AG09309 (cell line): ENCODE data around the gene KASH5.

Experiments used
- DNase-seq: peaks from one replicate; pipeline ENCODE4 v3.0.0-alpha.2; 2010; ENCODE audit warnings: low read depth
- H3K4me3 ChIP-seq: 2 replicates; pipeline ENCODE4 v1.5.1; 2011; ENCODE audit warnings: mild to moderate bottlenecking, low read depth, low read length, moderate library complexity; ENCODE audit not compliant: control insufficient read depth
- CTCF ChIP-seq: IDR thresholded peaks from 2 replicates; pipeline ENCODE4 v1.5.1; 2011; ENCODE audit warnings: mild to moderate bottlenecking, low read depth, low read length, inconsistent platforms; ENCODE audit not compliant: insufficient read depth, control insufficient read depth; ENCODE audit errors: missing control alignments

Gene KASH5

DNA sequence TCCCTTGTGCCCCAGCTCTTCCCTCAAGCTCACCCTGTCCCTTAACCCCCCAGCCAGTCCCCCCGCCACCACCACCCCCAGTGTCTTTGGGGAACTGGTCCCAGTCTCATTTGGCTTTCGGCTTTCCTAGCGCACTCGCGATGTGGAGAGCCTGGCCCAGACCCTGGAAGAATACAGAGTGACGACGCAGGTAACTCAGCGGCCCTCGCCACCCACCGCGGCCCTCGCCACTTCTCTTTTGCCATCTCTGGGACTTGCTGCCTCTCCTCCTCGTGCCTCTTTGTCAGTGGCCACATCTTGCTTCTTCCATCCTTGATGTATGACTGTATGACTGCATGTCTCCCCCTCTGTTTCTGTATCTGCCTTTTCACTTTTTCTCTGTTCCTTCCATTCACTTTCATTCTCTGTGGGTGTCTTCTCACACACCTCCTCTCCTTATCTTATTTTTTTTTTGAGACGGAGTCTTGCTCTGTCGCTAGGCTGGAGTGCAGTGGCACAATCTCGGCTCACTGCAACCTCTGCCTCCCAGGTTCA lies 19.5 kb downstream of the KASH5 start:
- no peak for TF ChIP-seq CTCF
- H3K4me3 ChIP-seq, result no peak overlapping the region
- no peak for DNase-seq

DNA sequence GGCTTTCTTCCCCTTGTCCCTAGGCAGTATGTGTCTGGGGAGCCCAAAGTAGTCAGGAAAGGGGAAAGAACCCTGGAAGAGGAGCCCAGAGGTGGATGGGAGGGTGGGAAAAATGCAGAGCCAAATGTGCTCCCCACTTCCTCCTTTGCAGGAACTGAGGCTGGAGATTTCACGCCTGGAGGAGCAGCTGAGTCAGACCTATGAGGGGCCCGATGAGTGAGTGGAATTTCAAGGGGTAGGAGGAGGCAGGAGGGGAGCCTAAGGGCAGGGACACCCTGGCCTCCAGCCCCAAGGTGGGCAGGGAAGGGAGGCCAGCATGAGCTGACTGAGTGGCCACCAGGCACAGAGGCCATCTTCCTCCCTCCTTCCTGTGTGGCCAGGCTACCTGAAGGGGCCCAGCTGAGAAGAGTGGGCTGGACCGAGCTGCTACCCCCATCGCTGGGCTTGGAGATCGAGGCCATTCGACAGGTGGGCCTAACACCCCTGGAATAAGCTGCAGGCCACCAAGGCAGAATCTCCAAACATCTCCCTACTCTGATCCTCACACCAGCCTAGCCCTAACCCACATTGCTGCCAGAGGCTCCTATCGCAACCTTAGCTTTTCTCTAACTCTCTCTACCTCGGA lies 20.9 kb downstream of the KASH5 start:
- H3K4me3 ChIP-seq, result no peak overlapping the region

GRCh38 chr19:49409441-49410029 lies 21.5 kb downstream of the KASH5 start:
- no peak overlapping the region for H3K4me3 ChIP-seq
- DNase-seq, result no peak
- TF ChIP-seq CTCF, result no peak

More for the DNA sequence above, 20.9 kb downstream of the KASH5 start:
- DNase-seq, result no peak
- TF ChIP-seq CTCF, result no peak

DNA sequence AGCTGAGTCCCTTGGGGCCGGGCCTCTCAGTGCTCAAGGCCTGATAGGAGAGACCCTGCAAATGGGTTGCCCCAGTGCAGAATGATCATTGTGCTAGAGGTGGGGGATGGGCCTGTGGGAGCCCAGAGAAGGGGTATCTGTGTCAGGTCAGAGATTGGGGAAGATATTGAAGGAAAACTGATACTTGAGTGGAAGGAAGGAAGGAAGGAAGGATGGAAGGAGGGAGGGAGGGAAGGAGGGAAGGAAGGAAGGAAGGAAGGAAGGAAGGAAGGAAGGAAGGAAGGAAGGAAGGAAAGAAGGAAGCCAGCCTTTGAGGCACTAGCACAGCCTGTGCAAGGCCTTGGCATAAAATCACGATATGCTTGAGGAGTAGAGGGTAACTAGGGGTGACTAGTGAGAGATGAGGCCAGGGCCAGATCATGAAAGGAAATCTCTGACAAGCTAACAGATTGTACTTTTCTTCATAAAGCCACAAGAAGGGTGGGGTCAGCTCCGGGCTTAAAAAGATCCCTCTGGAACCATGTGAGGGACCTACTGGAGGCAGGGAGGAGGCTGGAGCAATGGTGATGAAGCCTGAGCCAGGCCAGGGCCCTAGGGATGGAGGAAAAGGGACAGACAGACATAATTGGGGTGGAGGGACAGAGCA lies 23.8 kb downstream of the KASH5 start:
- no peak for DNase-seq

GRCh38 chr19:49413348-49413747 lies 25.3 kb downstream of the KASH5 start:
- TF ChIP-seq CTCF, result no peak
- DNase-seq, result no peak
- H3K4me3 ChIP-seq, result no peak overlapping the region

More for the DNA sequence above, 23.8 kb downstream of the KASH5 start:
- TF ChIP-seq CTCF, result no peak
- H3K4me3 ChIP-seq, result no peak overlapping the region

- DNase-seq, result no peak
- TF ChIP-seq CTCF, result no peak
- no peak overlapping the region for H3K4me3 ChIP-seq
Observed at GRCh38 chr19:49414256-49414655, 26.2 kb downstream of the KASH5 start.
